H9 (cell line): ENCODE data around the gene ATAD2B. TPM values are rescaled to one million over a fixed set of nuclear protein-coding genes. Genes with fewer than 3 reads are reported as not detected.
A peak's percentile ranks its signal among the peaks of the same experiment; 100 is the strongest.

Source experiments
- DNase-seq: peaks from one replicate; pipeline ENCODE4 v3.0.0-alpha.2; 2017
- H2AFZ ChIP-seq: one replicate; pipeline ENCODE4 v1.6.1; 2013; ENCODE audit warnings: mild to moderate bottlenecking, low read length, control low read depth, moderate library complexity
- H2AK5ac ChIP-seq: 2 replicates; pipeline ENCODE4 v1.6.1; 2013; ENCODE audit warnings: low read length, control low read depth, mixed read lengths; ENCODE audit not compliant: insufficient read length
- H2BK120ac ChIP-seq: one replicate; pipeline ENCODE4 v1.6.1; 2013; ENCODE audit warnings: low read depth, mild to moderate bottlenecking, low read length, control low read depth, inconsistent platforms; ENCODE audit not compliant: poor library complexity, severe bottlenecking
- H2BK12ac ChIP-seq: 2 replicates; pipeline ENCODE4 v1.6.1; 2013; ENCODE audit warnings: low read length, control low read depth, mixed read lengths, low read depth; ENCODE audit not compliant: insufficient read length
- H2BK15ac ChIP-seq: 2 replicates; pipeline ENCODE4 v1.6.1; 2013; ENCODE audit warnings: low read depth, low read length, control low read depth
- H2BK20ac ChIP-seq: one replicate; pipeline ENCODE4 v1.6.1; 2013; ENCODE audit warnings: low read depth, mild to moderate bottlenecking, low read length, control low read depth, inconsistent platforms; ENCODE audit not compliant: poor library complexity, severe bottlenecking
- H2BK5ac ChIP-seq: 2 replicates; pipeline ENCODE4 v1.6.1; 2013; ENCODE audit warnings: low read length, control low read depth, mixed read lengths; ENCODE audit not compliant: insufficient read length
- H3K14ac ChIP-seq: 2 replicates; pipeline ENCODE4 v1.6.1; 2013; ENCODE audit warnings: low read length, control low read depth; ENCODE audit not compliant: insufficient read depth
- H3K18ac ChIP-seq: 2 replicates; pipeline ENCODE4 v1.6.1; 2013; ENCODE audit warnings: low read depth, mild to moderate bottlenecking, mixed read lengths, low read length, control low read depth; ENCODE audit not compliant: insufficient read length
- H3K23ac ChIP-seq: 2 replicates; pipeline ENCODE4 v1.6.1; 2013; ENCODE audit warnings: low read length, control low read depth, mixed read lengths, low read depth; ENCODE audit not compliant: insufficient read length
- H3K23me2 ChIP-seq: 2 replicates; pipeline ENCODE4 v1.6.1; 2013; ENCODE audit warnings: low read depth, mild to moderate bottlenecking, mixed read lengths, low read length, control low read depth; ENCODE audit not compliant: insufficient read length, poor library complexity, severe bottlenecking
- H3K27ac ChIP-seq: 2 replicates; pipeline ENCODE4 v1.5.1; 2013; ENCODE audit warnings: low read length, control low read depth, mixed read lengths, low read depth; ENCODE audit not compliant: insufficient read length
- H3K27me3 ChIP-seq: 2 replicates; pipeline ENCODE4 v1.6.1; 2013; ENCODE audit warnings: low read length, control low read depth, inconsistent platforms; ENCODE audit not compliant: insufficient read depth
- H3K4ac ChIP-seq: 2 replicates; pipeline ENCODE4 v1.6.1; 2013; ENCODE audit warnings: low read depth, mild to moderate bottlenecking, control low read depth, inconsistent platforms, low read length, moderate library complexity
- H3K4me1 ChIP-seq: 2 replicates; pipeline ENCODE4 v1.6.1; 2013; ENCODE audit warnings: low read length, control low read depth, inconsistent platforms; ENCODE audit not compliant: insufficient read depth
- H3K4me2 ChIP-seq: 2 replicates; pipeline ENCODE4 v1.6.1; 2013; ENCODE audit warnings: low read length, control low read depth, mixed read lengths; ENCODE audit not compliant: insufficient read length, insufficient read depth
- H3K56ac ChIP-seq: 2 replicates; pipeline ENCODE4 v1.6.1; 2013; ENCODE audit warnings: low read depth, mild to moderate bottlenecking, mixed read lengths, low read length, control low read depth; ENCODE audit not compliant: insufficient read length
- H3K79me1 ChIP-seq: 2 replicates; pipeline ENCODE4 v1.6.1; 2013; ENCODE audit warnings: low read depth, mild to moderate bottlenecking, moderate library complexity, low read length, control low read depth, inconsistent platforms; ENCODE audit not compliant: insufficient read depth, poor library complexity, severe bottlenecking
- H3K79me2 ChIP-seq: 2 replicates; pipeline ENCODE4 v1.6.1; 2013; ENCODE audit warnings: low read length, control low read depth, inconsistent platforms; ENCODE audit not compliant: insufficient read depth
- H3K9ac ChIP-seq: 2 replicates; pipeline ENCODE4 v1.6.1; 2013; ENCODE audit warnings: low read length, control low read depth, mixed read lengths; ENCODE audit not compliant: insufficient read length; ENCODE audit errors: extremely low read depth
- H3K9me3 ChIP-seq: one replicate; pipeline ENCODE4 v1.6.1; 2013; ENCODE audit warnings: low read depth, low read length, inconsistent platforms; ENCODE audit not compliant: control insufficient read depth
- H3T11ph ChIP-seq: one replicate; pipeline ENCODE4 v1.6.1; 2013; ENCODE audit warnings: mild to moderate bottlenecking, low read length, control low read depth, inconsistent platforms
- H4K20me1 ChIP-seq: one replicate; pipeline ENCODE4 v1.6.1; 2013; ENCODE audit not compliant: control insufficient read depth, insufficient read length, insufficient read depth
- H4K5ac ChIP-seq: 2 replicates; pipeline ENCODE4 v1.6.1; 2013; ENCODE audit warnings: low read depth, mild to moderate bottlenecking, mixed read lengths, low read length, control low read depth; ENCODE audit not compliant: insufficient read length
- H4K8ac ChIP-seq: replicated peaks from 2 replicates; pipeline ENCODE4 v1.6.1; 2013; ENCODE audit warnings: low read length, control low read depth, mixed read lengths, low read depth; ENCODE audit not compliant: insufficient read length
- H4K91ac ChIP-seq: 2 replicates; pipeline ENCODE4 v1.6.1; 2013; ENCODE audit warnings: low read depth, mild to moderate bottlenecking, moderate library complexity, mixed read lengths, low read length, control low read depth; ENCODE audit not compliant: insufficient read length
- H3K27ac Mint-ChIP-seq, 3 experiments: 2 replicates in 2 of 3; 3 replicates in 1 of 3; pipeline ENCODE4 v1.8.0; 2020 to 2021; ENCODE audit warnings: mixed read lengths in 3 of 3, mild to moderate bottlenecking in 1 of 3, moderate library complexity in 1 of 3
- H3K27me3 Mint-ChIP-seq: 2 replicates; pipeline ENCODE4 v1.8.0; 2021; ENCODE audit warnings: low read depth, mild to moderate bottlenecking, moderate library complexity, mixed read lengths
- H3K36me3 Mint-ChIP-seq, 3 experiments: 2 replicates in 2 of 3; 3 replicates in 1 of 3; pipeline ENCODE4 v1.8.0; 2020 to 2021; ENCODE audit warnings: low read depth in 3 of 3, mixed read lengths in 3 of 3; ENCODE audit not compliant: insufficient read depth in 1 of 3
- H3K4me1 Mint-ChIP-seq, 2 experiments: 2 replicates each; pipeline ENCODE4 v1.8.0; 2020; ENCODE audit warnings: mixed read lengths in 2 of 2
- H3K4me3 Mint-ChIP-seq, 2 experiments: 2 replicates in 1 of 2; 3 replicates in 1 of 2; pipeline ENCODE4 v1.8.0; 2020 to 2021; ENCODE audit warnings: mild to moderate bottlenecking in 2 of 2, mixed read lengths in 2 of 2, moderate library complexity in 1 of 2
- H3K9me3 Mint-ChIP-seq, 2 experiments: 2 replicates in 1 of 2; 3 replicates in 1 of 2; pipeline ENCODE4 v1.8.0; 2020; ENCODE audit warnings: mild to moderate bottlenecking in 2 of 2, mixed read lengths in 2 of 2, moderate library complexity in 1 of 2
- WGBS: extraction: QIAGEN DNeasy Blood & Tissue Kit; methylation state at CpG from one replicate; pipeline ENCODE4 v1.1.7; 2013; ENCODE audit warnings: missing lambda C conversion rate, low lambda C conversion rate, mixed read lengths; ENCODE audit not compliant: insufficient read length; ENCODE audit errors: extremely low coverage; 5-methylcytosine and 5-hydroxymethylcytosine counted together
- total RNA-seq: library from RNA; stranded (reverse); gene quantifications from 2 replicates; pipeline ENCODE4 v1.2.1, GENCODE V29; 2021
- TF ChIP-seq, protein P1 (sequence below): fragments of 200-600 bp; sonication (generic); conservative IDR thresholded peaks from 3 replicates; pipeline ENCODE4 v1.8.0; 2021; ENCODE audit warnings: antibody characterized with exemption, mild to moderate bottlenecking

ATAD2B gene
- total RNA-seq, 1 experiment from 2014 or later: 21.4 TPM

DNA sequence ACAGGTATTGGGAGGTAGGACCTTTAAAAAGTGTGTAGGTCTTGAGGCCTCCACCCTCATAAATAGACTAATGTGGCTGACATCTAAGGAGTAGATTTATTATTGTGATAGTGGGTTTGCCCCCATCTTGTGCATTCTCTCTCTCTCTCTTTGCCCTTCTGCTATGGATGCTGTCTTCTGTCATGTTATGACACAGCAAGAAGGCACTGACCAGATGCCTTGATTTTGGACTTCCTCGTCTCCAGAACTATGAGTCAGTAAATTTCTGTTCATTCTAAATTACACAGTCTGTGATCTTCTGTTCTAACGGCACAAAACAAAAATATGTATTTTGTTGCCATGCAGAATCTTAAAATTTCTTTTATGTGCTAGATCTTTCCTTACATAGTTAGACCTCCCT lies 66.9 kb downstream of the ATAD2B start:
- Histone ChIP-seq H3K14ac (no peak overlapping the region), H3K23me2 (no peaks in the 10 kb centered on the region), H2BK120ac (no peak overlapping the region), H4K91ac (no peak overlapping the region), H3T11ph (no peak overlapping the region), H2BK12ac (no peak overlapping the region), H3K27ac (no peak overlapping the region), H3K9ac (no peak overlapping the region), H2AFZ (no peak overlapping the region), H2BK20ac (no peak overlapping the region), H2AK5ac (no peak overlapping the region), H4K5ac (no peak overlapping the region), H2BK5ac (no peak overlapping the region), H3K79me1 (no peaks in the 10 kb centered on the region), H3K23ac (no peak overlapping the region), H3K18ac (no peak overlapping the region), H3K9me3 (no peaks in the 10 kb centered on the region), H4K20me1 (no peaks in the 10 kb centered on the region), H4K8ac (no peak overlapping the region), H3K4me2 (no peak overlapping the region), H3K4ac (no peak overlapping the region), H3K56ac (no peak overlapping the region), H3K4me1 (no peaks in the 10 kb centered on the region), H3K27me3 (no peaks in the 10 kb centered on the region), H2BK15ac (no peak overlapping the region), H3K79me2 (no peaks in the 10 kb centered on the region)
- Mint-ChIP-seq H3K36me3 (peaks cover 3 to 27% (median 20%) of the 10 kb centered on the region in 3 experiments; a peak in 5 of 7 replicates), H3K4me1 (peaks cover 15 to 20% of the 10 kb centered on the region in 2 experiments), H3K4me3 (no peak overlapping the region), H3K27me3 (no peaks in the 10 kb centered on the region), H3K9me3 (no peaks in the 10 kb centered on the region), H3K27ac (peak overlapping the region in 1 of 3 experiments; percentile 3; a peak in 1 of 7 replicates)
- DNase-seq: no peak
- TF ChIP-seq, protein P1, sequence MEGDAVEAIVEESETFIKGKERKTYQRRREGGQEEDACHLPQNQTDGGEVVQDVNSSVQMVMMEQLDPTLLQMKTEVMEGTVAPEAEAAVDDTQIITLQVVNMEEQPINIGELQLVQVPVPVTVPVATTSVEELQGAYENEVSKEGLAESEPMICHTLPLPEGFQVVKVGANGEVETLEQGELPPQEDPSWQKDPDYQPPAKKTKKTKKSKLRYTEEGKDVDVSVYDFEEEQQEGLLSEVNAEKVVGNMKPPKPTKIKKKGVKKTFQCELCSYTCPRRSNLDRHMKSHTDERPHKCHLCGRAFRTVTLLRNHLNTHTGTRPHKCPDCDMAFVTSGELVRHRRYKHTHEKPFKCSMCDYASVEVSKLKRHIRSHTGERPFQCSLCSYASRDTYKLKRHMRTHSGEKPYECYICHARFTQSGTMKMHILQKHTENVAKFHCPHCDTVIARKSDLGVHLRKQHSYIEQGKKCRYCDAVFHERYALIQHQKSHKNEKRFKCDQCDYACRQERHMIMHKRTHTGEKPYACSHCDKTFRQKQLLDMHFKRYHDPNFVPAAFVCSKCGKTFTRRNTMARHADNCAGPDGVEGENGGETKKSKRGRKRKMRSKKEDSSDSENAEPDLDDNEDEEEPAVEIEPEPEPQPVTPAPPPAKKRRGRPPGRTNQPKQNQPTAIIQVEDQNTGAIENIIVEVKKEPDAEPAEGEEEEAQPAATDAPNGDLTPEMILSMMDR: no peak
- WGBS: no CpG with 5 or more reads among the region's 2 CpGs
